MCF 10A (cell line): ENCODE data around the gene CMTM8. TPM values are rescaled to one million over a fixed set of nuclear protein-coding genes. Genes with fewer than 3 reads are reported as not detected.

Experiments used
- BruUV-seq: library from RNA; stranded (reverse); fragments of 400-500 nt; replicated peaks from 2 replicates; lab custom pipeline; 2021; lab: Mats Ljungman, UMichigan
- CTCF ChIA-PET: fragments of 300-600 bp; sonication (Branson Sonifier 250); formaldehyde crosslinking; extraction: SDS; loops from one replicate; lab custom pipeline; 2021; ENCODE audit warnings: antibody characterized with exemption, inconsistent platforms; lab: Yijun Ruan, JAX
- POLR2A ChIA-PET: fragments of 300-600, 350-650 bp; sonication (Branson Sonifier 250); formaldehyde crosslinking; extraction: SDS; loops from one replicate; lab custom pipeline; 2020; ENCODE audit warnings: antibody characterized with exemption, inconsistent platforms; lab: Yijun Ruan, JAX
- DNase-seq: peaks from one replicate; pipeline ENCODE4 v3.0.0-alpha.2; 2018; ENCODE audit not compliant: unreplicated experiment
- H3K27ac Mint-ChIP-seq: one replicate; pipeline ENCODE4 v1.8.0; 2022; ENCODE audit warnings: mild to moderate bottlenecking, low read depth, mixed read lengths; ENCODE audit not compliant: unreplicated experiment
- H3K27me3 Mint-ChIP-seq: one replicate; pipeline ENCODE4 v1.8.0; 2022; ENCODE audit warnings: mixed read lengths; ENCODE audit not compliant: insufficient read depth, unreplicated experiment
- H3K36me3 Mint-ChIP-seq: one replicate; pipeline ENCODE4 v1.8.0; 2022; ENCODE audit warnings: mild to moderate bottlenecking, moderate library complexity, mixed read lengths; ENCODE audit not compliant: insufficient read depth, unreplicated experiment
- H3K4me1 Mint-ChIP-seq: one replicate; pipeline ENCODE4 v1.8.0; 2022; ENCODE audit warnings: mixed read lengths; ENCODE audit not compliant: insufficient read depth, unreplicated experiment
- H3K4me3 Mint-ChIP-seq: one replicate; pipeline ENCODE4 v1.8.0; 2022; ENCODE audit warnings: mild to moderate bottlenecking, moderate library complexity, mixed read lengths; ENCODE audit not compliant: unreplicated experiment
- H3K9me3 Mint-ChIP-seq: one replicate; pipeline ENCODE4 v1.8.0; 2022; ENCODE audit warnings: mixed read lengths; ENCODE audit not compliant: unreplicated experiment
- intact Hi-C: fragments of 100-400 bp; cut with micrococcal nuclease; formaldehyde crosslinking; loops from 2 replicates; pipeline ENCODE4 v1.14.1; 2022
- total RNA-seq: library from RNA; stranded (reverse); gene quantifications from 2 replicates; pipeline ENCODE4 v1.2.3, GENCODE V29; 2022
- TF ChIP-seq, protein P1 (sequence below): fragments of 200-600 bp; IDR thresholded peaks from one replicate; pipeline ENCODE4 v1.8.0; 2022; ENCODE audit warnings: antibody characterized with exemption, mild to moderate bottlenecking; ENCODE audit not compliant: unreplicated experiment

CMTM8 gene
- total RNA-seq, 1 experiment from 2014 or later = 3.8 TPM

GRCh38 chr3:32261545-32261944 lies 23.1 kb downstream of the CMTM8 start:
- BruUV-seq = no TSS peak
- Mint-ChIP-seq H3K36me3 (no peaks in the 10 kb centered on the region), H3K27ac (no peak overlapping the region), H3K4me1 (peaks cover under 1% of the 10 kb centered on the region), H3K9me3 (no peaks in the 10 kb centered on the region), H3K4me3 (no peak overlapping the region), H3K27me3 (no peaks in the 10 kb centered on the region)
- ChIA-PET CTCF (interaction anchor here (1.0 to 1.2 kb wide), 2 partner anchors 11 to 242 kb away, joined by 4 to 6 read pairs; no protein-coding TSS in a partner anchor), POLR2A (no interaction called here)
- TF ChIP-seq, protein P1, sequence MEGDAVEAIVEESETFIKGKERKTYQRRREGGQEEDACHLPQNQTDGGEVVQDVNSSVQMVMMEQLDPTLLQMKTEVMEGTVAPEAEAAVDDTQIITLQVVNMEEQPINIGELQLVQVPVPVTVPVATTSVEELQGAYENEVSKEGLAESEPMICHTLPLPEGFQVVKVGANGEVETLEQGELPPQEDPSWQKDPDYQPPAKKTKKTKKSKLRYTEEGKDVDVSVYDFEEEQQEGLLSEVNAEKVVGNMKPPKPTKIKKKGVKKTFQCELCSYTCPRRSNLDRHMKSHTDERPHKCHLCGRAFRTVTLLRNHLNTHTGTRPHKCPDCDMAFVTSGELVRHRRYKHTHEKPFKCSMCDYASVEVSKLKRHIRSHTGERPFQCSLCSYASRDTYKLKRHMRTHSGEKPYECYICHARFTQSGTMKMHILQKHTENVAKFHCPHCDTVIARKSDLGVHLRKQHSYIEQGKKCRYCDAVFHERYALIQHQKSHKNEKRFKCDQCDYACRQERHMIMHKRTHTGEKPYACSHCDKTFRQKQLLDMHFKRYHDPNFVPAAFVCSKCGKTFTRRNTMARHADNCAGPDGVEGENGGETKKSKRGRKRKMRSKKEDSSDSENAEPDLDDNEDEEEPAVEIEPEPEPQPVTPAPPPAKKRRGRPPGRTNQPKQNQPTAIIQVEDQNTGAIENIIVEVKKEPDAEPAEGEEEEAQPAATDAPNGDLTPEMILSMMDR = no peak
- intact Hi-C loops = no loop called here
- DNase-seq = no peak

GRCh38 chr3:32262201-32262600 lies 23.7 kb downstream of the CMTM8 start:
- Mint-ChIP-seq H3K4me1 (no peaks in the 10 kb centered on the region), H3K9me3 (no peaks in the 10 kb centered on the region), H3K27me3 (no peaks in the 10 kb centered on the region), H3K4me3 (no peak overlapping the region), H3K36me3 (no peaks in the 10 kb centered on the region), H3K27ac (no peak overlapping the region)
- CTCF ChIA-PET = interaction anchor here (0.5 to 1.2 kb wide), 5 partner anchors 10 to 1261 kb away, joined by 3 to 6 read pairs (median 4); no protein-coding TSS in a partner anchor
- BruUV-seq = no TSS peak
- intact Hi-C loops = no loop called here
- TF ChIP-seq, protein P1 = no peak
- DNase-seq = no peak
- POLR2A ChIA-PET = interaction anchor here (0.5 kb wide), 1 partner anchor 64 kb away, joined by 3 read pairs; no protein-coding TSS in a partner anchor

GRCh38 chr3:32274306-32274705 lies 35.8 kb downstream of the CMTM8 start:
- TF ChIP-seq, protein P1 = no peak
- no peak overlapping the region for H3K27ac Mint-ChIP-seq
- CTCF ChIA-PET = no interaction called here
- POLR2A ChIA-PET = interaction anchor here (0.6 kb wide), 1 partner anchor 192 kb away, joined by 3 read pairs; no protein-coding TSS in a partner anchor
- peaks cover 21% of the 10 kb centered on the region for H3K4me1 Mint-ChIP-seq
- H3K27me3 Mint-ChIP-seq = no peaks in the 10 kb centered on the region
- no peaks in the 10 kb centered on the region for H3K36me3 Mint-ChIP-seq
- no TSS peak for BruUV-seq
- H3K9me3 Mint-ChIP-seq = no peaks in the 10 kb centered on the region
- intact Hi-C loops = no loop called here
- no peak overlapping the region for H3K4me3 Mint-ChIP-seq
- DNase-seq = no peak

GRCh38 chr3:32275506-32275905 lies 37.0 kb downstream of the CMTM8 start:
- Mint-ChIP-seq H3K4me3 (no peak overlapping the region), H3K27ac (no peak overlapping the region), H3K9me3 (no peaks in the 10 kb centered on the region), H3K36me3 (no peaks in the 10 kb centered on the region), H3K4me1 (peaks cover 23% of the 10 kb centered on the region), H3K27me3 (no peaks in the 10 kb centered on the region)
- ChIA-PET POLR2A (interaction anchor here (0.7 kb wide), 2 partner anchors 49 to 52 kb away, joined by 3 read pairs; no protein-coding TSS in a partner anchor), CTCF (interaction anchor here (0.8 to 2.0 kb wide), 3 partner anchors 95 to 194 kb away, joined by 3 to 9 read pairs (median 6); no protein-coding TSS in a partner anchor)
- TF ChIP-seq, protein P1 = no peak
- intact Hi-C loops = no loop called here
- BruUV-seq = no TSS peak
- DNase-seq = no peak
